Hematopoietic multipotent progenitor cell (in vitro differentiated cells): Measurements from ENCODE around the gene SYT15. TPM values are rescaled to one million over a fixed set of nuclear protein-coding genes. Genes with fewer than 3 reads are reported as not detected.
"Not testable (repeated sequence)": the region's sequence is repeated elsewhere in the genome, so short reads cannot be mapped to it uniquely, and the experiment has no call there.

ENCODE experiments used
- DNase-seq, 3 donors: peaks; one replicate each; pipeline ENCODE4 v3.0.0-alpha.2; 2011 to 2015; ENCODE audit warnings: low read depth in 2 of 3, low spot score in 2 of 3
- total RNA-seq: library from RNA; depleted of rRNA; stranded (reverse); fragments of >200 nt; gene quantifications from one replicate; pipeline ENCODE4 v1.2.3, GENCODE V29; 2012

SYT15 gene
- 0.27 TPM for total RNA-seq

- peak in 1 of 3 donors; percentile 16 for DNase-seq
These were observed at the start of gene SYT15 for GRCh38 chr10:46578474-46579178. SYT15 (plus strand) TSS chr10:46579128; CDS start chr10:46579169, 41 bp downstream.

GRCh38 chr10:46529742-46530141, 49.2 kb upstream of the SYT15 start:
- DNase-seq, result not testable (repeated sequence)

- DNase-seq, result no peak
These were observed 48.4 kb upstream of the SYT15 start for GRCh38 chr10:46530249-46531186.

- not testable (repeated sequence) for DNase-seq
These were observed 46.7 kb upstream of the SYT15 start for GRCh38 chr10:46532256-46532655.

DNA sequence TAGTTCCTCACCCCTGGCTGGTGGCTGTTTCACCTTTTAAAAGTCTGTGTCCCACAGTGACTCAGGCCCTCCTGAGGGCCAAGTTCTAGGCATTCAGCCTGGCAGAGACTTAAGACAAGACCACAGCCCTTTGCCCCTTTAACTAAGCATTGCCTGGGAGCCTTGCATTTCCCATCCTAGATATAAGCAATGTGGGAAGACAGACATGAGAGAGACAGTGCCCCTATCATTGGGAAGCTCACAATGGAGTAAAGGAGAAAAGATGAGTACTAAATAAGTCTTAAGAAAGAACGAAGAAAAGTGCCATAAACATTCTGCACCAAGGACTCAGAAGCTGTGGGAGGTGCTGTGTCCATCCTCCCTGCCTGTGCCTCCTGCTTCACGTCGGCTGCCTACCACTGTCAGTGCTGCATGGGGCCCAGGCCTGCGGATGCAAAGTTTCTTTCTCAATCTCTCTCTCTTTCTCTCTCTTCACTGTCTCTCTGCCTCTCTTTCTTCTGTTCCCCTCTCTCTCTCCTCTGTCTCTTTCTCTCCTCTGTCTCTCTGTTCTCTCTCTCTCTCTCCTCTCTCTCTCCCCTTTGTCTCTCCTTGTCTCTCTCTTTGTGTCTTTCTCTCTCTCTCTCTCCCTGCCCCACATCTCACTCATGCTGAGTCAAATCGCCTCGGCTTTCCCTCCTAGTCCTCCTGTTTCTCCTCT, 44.0 kb upstream of the SYT15 start:
- no peak for DNase-seq

DNA sequence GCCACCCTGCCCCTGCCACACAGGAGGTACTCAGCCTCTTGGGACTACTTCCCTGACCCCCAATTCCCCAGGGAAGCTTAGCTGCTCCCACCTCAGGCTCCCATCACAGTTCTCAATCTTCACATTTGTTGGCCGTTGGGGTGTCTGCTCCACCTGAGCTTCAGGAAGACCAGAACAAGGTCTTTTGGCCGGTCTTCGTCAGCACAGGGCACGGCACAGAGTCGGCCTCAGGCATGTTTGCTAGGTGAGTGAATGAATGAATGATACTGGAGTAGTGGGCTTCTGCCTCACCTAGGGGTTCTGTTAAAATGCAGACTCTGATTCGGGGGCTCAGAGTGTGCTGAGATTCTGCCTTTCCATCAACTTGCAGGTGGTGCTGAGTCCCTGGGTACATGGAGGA, 42.8 kb upstream of the SYT15 start:
- DNase-seq, result no peak

- no peak for DNase-seq
These were observed 42.1 kb upstream of the SYT15 start for GRCh38 chr10:46536781-46537180.

- DNase-seq, result no peak
These were observed 41.6 kb upstream of the SYT15 start for GRCh38 chr10:46537309-46537708.

- no peak for DNase-seq
These were observed 40.8 kb upstream of the SYT15 start for GRCh38 chr10:46538155-46538554.

DNA sequence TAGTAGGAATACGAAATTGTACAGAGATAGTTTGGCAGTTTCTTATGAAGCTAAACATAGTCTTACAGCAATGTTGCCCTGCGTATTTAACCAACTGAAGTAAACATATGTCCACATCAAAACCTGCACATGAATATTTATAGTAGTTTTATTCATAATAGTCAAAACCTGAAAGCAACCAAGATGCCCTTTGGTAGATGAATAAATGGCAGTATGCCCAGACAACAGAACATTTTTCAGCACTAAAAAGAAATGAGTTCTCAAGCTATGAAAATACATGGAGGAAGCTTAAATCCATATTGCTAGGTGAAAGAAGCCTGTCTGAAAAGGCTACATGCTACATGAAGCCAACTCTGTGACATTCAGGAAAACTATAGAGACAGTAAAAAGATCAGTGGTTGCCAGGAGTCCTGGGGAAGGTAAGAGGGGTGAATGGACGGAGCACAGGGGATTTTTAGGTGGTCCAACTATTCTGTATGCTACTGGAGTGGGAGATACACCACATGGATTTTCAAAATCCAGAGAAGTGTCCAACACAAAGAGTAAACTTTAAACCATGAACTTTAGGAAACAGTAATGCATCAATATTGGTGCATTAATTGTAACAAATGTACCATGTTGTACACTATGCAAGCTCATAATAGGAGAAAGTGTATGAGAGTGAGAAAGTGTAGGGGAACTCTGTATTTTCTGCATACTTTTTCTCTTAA, 40.1 kb upstream of the SYT15 start:
- DNase-seq, result no peak

DNA sequence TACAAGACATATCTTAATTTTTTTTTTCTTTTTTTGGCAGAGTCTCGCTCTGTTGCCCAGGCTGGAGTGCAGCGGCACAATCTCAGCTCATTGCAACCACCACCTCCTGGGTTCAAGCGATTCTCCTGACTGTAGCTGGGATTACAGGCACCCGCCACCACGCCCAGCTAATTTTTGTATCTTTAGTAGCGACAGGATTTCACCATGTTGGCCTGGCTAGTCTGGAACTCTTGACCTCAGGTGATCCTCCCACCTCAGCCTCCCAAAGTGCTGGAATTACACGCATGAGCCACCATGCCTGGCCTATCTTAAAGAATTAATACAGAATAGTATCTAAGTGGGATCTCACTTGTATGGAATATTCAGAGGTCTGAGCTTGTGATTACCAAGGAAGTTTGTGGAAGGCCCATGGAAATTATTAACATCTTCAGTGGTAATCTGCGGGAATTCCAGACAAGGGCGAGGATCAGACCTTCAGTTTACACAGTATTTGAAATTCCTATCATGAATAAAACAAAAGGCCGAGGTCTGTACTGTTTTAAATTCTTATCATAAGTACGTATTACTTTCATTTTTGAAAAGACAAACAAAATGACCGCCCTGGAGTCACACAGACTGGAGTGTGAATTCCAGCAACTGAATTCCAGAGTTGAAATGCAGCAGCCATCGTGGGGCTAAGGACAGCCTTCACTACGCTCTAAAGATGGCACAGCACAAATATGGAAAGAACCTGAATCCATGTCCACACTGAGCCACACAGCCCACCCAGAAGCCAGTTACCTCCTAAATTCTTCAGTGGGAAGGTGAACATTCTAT, 39.1 kb upstream of the SYT15 start:
- DNase-seq, result no peak

DNA sequence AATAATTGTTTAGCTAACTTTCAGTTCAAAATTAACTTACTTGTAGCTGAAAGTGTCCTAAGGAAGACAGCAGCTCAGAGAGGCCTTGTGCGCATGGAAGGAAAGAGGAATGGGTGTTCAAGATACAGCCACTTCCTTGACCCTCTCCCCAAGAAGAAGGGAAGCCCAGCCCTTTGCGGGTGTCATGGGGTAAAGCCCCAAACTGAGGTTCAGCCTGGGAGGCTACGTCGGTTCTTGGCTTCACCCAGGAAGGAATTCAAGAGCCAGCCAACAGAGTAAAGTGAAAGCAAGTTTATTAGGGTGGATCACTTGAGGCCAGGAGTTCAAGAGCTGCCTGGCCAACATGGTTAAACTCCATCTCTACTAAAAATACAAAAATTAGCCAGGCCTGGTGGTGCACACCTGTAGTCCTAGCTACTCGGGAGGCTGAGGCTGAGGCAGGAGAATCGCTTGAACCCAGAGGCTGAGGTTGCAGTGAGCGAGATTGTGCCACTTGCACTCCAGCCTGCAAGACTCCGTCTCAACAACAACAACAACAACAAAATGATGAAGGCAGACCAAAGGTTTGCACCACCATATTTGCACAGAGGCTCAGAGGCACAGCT, 38.4 kb upstream of the SYT15 start:
- DNase-seq, result no peak

DNA sequence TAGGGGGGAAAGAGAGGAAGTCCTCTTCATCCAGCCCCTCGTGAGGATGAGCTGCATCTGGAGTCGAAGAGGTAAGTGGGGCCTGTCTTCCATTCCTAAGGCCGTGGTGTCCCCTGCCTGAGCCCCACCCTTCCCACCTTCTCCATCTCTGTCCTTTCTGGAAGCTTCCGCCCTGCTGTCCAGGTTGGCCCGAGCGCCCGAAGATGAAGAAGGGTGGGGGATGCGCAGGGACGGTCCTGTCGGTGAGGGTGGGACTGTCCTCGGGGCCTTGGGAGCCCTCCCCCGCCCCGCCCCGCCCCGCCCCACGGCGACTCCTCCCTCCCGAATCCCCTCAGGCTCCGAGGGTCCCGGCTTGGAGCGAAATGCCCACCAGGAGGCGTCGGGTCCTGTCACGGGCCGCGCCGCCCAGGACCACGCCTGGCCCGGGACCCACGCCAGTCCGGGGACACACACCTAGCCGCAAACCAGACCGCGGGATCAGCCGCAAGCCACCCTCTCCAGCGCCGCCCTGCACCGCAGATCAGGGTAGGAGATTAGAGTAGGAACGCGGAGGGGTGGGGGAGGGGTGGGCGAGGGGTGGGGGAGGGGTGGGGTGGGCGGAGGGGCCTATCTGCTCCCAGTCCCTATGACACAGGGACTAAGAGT, 37.8 kb upstream of the SYT15 start:
- peak in 2 of 3 donors; percentile 69 to 81 for DNase-seq

DNA sequence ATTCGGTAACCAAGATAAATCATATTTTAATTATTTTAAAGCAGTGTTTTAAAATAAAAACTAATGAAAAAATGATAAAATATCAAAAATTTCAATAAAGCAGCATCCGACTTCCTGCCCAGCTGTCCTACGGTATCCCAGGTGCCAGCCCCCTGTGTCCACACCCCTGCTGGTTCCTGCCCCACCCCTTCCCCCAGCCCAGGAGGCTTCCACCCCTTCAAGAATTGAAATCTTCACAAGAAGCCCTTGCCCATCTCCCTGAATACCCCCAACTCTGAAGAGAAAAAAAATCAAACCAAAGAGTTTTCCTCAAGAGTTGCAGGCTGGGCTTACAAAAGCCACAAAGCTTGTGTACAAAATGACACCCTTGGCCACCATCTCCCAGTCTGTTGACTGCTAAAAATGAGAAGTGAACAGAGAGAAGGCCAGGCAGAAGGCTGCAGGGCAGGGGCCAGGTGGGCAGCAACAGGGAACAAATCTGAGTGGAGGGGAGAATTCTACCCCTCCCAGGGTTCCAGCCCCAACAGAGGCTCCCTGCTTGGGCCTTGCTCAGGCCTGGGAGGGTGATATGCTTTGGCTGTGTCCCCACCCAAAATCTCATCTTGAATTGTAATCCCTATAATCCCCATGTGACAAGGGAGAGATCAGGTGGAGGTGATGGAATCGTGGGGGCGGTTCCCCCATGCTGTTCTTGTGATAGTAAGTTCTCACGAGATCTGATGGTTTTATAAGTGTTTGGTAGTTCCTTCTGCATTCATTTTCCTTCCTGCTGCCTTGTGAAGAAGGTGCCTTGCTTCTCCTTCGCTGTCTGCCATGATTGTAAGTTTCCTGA, 37.0 kb upstream of the SYT15 start:
- peak in 2 of 3 donors; percentile 20 to 51 for DNase-seq

DNA sequence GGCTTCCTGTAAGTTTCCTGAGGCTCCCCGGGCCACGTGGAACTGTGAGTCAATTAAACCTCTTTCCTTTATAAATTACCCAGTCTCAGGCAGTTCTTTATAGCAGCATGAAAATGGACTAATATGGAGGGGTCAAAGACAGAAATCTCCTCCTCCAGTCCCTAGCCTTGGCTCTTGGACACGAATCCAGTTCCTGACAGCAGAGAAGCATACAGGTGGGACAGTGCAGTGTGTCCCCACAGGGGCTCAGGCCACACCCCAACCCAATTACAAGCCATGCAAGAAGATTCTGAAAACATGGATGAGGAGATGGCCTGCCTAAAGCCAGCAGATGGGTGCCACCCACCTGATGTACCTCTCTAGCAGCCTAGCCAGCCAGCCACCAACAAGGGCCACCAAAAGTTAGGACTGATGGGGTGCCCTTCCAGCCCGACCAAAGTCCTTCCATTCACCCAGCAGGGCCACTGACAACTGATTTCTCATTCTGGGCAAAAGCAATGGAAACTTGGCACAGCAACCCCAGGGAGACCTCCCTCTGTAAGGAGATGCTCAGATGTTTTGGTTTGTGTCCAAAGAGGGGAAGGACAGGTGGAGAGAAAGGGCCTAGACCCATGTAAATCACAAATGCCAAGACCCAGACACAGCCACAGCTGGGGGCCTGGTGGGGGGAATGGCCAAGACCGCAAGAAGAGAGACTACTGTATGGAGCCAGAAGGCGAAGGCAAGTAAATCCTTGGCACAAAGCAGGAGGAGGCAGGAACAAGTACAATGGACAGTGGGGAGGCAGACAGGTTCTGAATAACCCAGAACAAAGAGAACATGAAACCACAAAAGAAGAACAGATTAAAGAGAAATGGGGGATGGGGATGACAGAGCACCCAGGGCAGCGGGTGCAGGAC, 36.1 kb upstream of the SYT15 start:
- DNase-seq, result no peak

DNA sequence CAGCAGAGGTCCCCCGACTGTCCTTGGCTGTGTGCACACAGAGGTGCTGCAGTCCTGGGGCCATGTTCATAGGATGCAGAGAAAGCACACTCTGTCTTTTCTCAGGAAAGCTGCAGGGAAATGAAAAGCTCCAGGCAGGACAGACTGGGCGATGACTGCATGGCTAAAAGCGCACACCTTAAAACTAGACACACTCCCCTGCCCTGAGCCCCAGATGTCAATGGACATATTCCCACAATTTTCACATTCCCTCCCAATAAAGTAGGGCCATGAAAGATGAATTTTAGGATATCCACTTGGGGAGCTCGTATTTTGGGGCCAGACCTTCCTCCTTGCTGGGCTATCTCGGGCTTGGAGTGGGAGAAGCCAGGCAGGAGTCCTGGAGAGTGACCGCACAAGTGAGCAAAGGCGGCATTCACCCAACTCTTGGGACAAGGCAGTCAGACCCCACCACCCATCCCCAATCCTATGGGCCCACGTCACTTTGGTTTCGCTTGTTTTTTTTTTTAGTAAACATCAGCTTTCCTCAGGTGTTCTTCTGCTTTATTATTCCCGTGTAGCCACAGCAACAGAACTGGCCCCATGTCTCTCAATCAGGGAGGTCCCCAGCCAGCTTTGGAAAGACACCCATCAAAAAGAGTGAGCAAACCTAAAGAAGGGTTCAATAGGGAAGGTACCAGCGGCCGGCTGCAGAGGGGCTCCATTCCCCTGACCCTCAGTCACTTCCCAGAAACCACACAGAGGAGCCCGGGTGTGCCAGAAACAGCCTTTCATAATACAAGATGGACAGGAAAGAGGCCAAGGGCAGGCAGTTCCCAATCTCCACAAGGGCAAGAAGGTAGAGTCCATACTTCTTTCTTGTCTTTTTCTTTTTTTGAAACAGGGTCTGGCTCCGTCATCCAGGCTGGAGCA, 35.2 kb upstream of the SYT15 start:
- no peak for DNase-seq
